GM08714 (cell line): Measurements from ENCODE around the gene CIITA.
A peak's percentile ranks its signal among the peaks of the same experiment; 100 is the strongest.

Experiments used
- H3K4me3 ChIP-seq: fragments of 200-500 bp; sonication (Bioruptor generic); 2 replicates; pipeline ENCODE4 v1.5.1; 2014; ENCODE audit warnings: mild to moderate bottlenecking, low read length, inconsistent platforms
- ZNF274 ChIP-seq: IDR thresholded peaks from 2 replicates; pipeline ENCODE4 v1.6.1; 2012; ENCODE audit warnings: mild to moderate bottlenecking, low read depth, low read length

Gene CIITA

DNA sequence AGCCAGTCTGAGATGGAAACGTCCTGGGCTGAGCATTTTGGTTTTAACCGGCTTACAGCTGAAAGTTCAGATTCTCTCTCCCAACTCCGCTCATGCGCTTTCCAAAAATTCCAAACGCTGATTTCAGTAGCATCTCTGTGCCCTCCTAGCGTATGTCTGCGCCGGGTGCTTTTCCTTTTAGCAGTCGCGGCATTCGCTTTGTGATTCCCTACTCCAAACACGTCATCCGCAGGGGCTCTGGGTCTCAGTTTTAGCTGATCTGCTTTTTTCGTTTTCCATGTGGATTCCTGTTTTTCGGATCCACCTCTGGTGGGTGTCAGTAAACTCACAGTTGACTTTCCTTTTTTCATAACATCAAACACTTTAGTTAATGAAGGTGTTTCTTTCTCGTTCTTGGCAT is 36.3 kb upstream of the CIITA start:
- no peak for TF ChIP-seq ZNF274

DNA sequence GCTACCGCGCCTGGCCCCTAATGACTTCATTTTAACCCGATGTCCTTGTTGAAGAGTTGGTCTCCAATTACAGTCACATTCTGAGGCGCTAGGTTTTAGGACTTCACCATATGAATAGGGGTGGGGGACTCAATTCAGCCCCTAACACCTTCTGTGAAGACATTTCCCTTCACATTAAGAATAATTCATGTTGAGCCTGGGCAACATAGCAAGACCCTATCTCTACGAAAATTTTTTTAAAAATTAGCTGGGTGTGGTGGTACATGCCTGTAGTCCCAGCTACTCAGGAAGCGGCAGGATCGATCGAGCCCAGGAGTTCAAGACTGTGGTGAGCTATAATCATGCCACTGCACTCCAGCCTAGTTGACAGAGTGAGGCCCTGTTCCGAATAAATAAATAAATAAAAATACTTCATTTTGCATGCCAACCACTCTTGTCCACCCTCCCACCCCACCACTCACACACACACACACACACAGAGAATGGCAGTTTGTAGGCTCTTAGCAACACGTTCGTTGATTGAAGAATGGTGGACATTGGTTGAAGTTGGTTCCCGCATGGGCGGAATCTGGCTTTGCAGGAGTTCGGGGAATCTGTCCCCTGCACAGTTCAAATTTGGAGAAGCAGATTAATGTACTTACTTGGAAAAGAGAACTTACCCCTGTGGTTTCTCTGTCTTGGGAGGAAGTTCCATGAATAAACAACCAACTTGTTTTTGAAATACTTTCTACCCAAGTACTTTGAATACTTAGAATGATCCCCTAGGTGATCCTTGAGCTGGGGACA is 30.6 kb upstream of the CIITA start:
- TF ChIP-seq ZNF274, result no peak
- H3K4me3 ChIP-seq, result no peak overlapping the region

More for the DNA sequence above, 36.3 kb upstream of the CIITA start:
- H3K4me3 ChIP-seq, result no peak overlapping the region

DNA sequence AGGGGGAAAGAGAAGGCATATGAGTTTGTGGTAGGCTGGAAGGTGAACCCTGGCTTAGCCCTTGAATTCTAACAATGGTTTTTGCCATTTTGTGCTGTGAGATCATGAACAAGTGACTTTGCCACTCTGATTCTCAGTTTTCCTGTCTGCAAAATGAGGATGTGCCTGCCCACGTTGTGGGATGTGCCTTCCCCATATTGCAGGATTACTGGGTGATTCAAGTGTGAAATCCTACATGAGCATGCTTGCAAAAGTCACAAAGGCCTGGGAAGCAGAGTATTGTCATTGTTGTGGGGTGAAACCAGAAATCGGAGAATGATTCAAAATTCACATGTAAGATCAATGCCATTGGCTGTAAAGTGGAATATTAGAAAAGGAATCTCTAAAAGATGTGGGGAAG is 29.8 kb upstream of the CIITA start:
- no peak overlapping the region for H3K4me3 ChIP-seq
- no peak for TF ChIP-seq ZNF274

DNA sequence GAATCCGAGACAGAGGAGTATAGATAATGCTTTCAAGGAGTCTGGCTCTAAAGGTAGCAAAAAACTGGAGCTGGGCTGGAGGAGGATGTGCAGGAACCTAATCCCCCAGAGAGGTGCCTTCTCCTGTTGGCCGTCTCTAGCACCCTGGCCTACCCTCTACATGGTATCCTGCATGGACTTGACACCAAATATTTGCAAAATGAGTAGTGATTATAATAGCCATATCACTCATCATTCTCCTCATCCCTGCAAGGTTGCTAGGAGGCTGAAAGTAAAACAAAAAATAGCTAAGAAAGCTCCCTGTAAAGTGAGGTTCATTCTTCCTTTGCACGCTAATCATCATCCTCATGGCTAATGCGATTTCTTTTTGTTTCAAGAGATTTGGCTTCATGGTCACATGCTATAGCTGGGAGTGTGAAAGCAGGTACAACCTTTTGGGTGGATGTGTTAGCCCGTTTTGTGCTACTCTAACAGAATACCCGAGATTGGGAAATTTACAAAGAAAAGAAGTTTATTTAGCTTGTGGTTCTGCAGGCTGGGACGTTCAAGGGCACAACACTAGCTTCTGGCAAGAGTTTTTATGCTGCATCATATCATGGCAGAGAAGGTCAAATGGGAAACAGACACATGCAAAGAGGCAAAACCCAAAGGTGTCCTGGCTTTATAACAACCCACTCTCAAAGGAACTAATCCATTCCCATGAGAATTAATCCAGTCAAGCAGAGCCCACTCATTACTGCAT is 27.1 kb upstream of the CIITA start:
- no peak for TF ChIP-seq ZNF274
- no peak overlapping the region for H3K4me3 ChIP-seq

GRCh38 chr16:10850478-10850850 is 26.5 kb upstream of the CIITA start:
- TF ChIP-seq ZNF274, result no peak
- no peak overlapping the region for H3K4me3 ChIP-seq

GRCh38 chr16:10851512-10851911 is 25.5 kb upstream of the CIITA start:
- no peak for TF ChIP-seq ZNF274
- no peak overlapping the region for H3K4me3 ChIP-seq

- no peak overlapping the region for H3K4me3 ChIP-seq
- TF ChIP-seq ZNF274, result no peak
Observed at GRCh38 chr16:10852286-10852685, 24.7 kb upstream of the CIITA start.

DNA sequence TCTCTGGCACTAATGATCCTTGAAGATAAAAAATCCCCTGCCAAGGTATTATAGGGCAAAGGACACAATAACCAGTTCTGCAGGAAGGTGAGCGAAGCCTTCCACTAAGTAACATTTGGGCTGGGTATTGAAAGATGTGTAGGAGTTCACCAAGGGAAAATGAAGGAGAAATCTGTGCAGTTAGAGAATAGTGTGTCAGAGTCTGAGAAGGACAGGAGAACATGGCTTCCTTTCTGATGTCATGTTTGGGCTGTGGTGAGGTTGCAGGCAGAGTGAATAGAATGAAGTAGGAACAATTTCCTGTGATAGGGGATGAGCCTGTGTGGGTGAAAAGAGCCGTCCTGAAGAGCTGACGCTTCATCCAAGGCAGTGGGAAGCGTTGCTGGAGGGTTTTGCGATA is 24.1 kb upstream of the CIITA start:
- no peak for TF ChIP-seq ZNF274
- H3K4me3 ChIP-seq, result no peak overlapping the region

DNA sequence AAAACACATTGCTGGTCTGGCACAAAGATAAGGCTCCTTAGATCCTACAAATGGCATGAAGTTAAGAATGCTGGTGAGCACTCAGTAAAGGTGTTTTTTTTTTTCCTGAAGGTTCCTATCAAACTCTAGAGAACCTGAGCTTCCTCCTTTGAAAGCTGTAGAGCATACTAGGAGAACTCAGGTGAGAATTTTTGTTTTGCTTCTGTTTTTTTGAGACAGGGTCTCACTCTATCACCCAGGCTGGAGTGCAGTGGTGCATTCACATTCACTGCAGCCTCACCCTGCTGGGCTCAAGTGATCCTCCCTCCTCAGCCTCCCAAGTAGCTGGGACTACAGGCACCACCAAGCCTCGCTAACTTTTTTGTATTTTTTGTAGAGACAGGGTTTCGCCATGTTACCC is 21.0 kb upstream of the CIITA start:
- no peak overlapping the region for H3K4me3 ChIP-seq
- TF ChIP-seq ZNF274, result no peak

DNA sequence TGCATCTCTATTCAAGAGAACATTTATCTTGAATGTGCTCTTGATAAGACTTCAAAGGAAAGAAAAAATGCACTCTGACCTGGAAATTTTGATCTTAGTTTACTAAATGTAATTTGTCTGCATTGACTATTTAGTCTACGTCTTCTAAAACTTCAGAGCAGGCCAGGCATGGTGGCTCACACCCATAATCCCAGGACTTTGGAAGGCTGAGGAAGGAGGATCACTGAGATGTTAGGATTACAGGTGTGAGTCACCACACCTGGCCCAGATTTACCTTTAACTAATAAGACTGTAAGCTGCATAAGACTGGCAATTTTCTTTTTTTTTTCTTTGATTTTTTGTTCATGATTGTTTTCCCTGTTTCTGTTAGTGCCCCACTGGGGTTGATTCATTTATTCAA is 18.8 kb upstream of the CIITA start:
- TF ChIP-seq ZNF274, result no peak
- H3K4me3 ChIP-seq, result no peak overlapping the region

GRCh38 chr16:10859020-10859419 is 18.0 kb upstream of the CIITA start:
- TF ChIP-seq ZNF274, result no peak
- H3K4me3 ChIP-seq, result no peak overlapping the region

GRCh38 chr16:10859658-10860057 is 17.3 kb upstream of the CIITA start:
- no peak overlapping the region for H3K4me3 ChIP-seq
- no peak for TF ChIP-seq ZNF274

DNA sequence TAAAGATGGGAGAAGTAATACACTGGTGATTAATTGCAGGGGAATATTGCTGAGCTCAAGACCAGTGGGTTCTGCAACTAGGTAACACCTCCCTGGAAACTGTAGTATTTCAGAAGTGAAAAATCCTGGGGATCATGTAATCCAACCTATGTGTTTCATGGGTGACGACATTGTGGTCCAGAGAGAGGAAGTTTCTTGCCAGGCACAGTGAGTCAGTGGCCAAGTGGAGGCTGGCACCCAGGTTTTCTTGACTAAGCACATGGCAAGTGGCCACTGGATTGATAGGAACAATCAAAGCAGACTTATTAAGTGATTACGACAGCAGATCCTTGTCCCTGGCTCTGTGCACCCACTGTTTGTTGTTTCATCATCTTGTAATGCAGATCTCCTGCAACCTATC is 14.6 kb upstream of the CIITA start:
- no peak overlapping the region for H3K4me3 ChIP-seq
- no peak for TF ChIP-seq ZNF274

- H3K4me3 ChIP-seq, result no peak overlapping the region
- no peak for TF ChIP-seq ZNF274
Observed at GRCh38 chr16:10865991-10866966, 10.7 kb upstream of the CIITA start.

GRCh38 chr16:10867199-10867598 is 9.8 kb upstream of the CIITA start:
- TF ChIP-seq ZNF274, result no peak
- H3K4me3 ChIP-seq, result peak overlapping the region; percentile 7; the same call in 1 of the 2 replicates
